G401 (cell line): ENCODE results near the gene NR4A3. TPM values are rescaled to one million over a fixed set of nuclear protein-coding genes. Genes with fewer than 3 reads are reported as not detected.
"Not testable (repeated sequence)": the region's sequence is repeated elsewhere in the genome, so short reads cannot be mapped to it uniquely, and the experiment has no call there.

Source experiments
- DNase-seq: peaks from one replicate; pipeline ENCODE4 v3.0.0-alpha.2; 2015; ENCODE audit warnings: low spot score
- in situ Hi-C: cut with HindIII; loops from 2 replicates; pipeline ENCODE4 v1.10.0; 2016; ENCODE audit warnings: low sequenced_read_pairs, mixed read lengths
- total RNA-seq: library from RNA; depleted of rRNA; stranded (reverse); fragments of >200 nt; shearing (Covaris generic); gene quantifications from 2 replicates; pipeline ENCODE4 v1.2.3, GENCODE V29; 2014; rRNA removed

The NR4A3 gene
- total RNA-seq, result not detected in 2 replicates

DNA sequence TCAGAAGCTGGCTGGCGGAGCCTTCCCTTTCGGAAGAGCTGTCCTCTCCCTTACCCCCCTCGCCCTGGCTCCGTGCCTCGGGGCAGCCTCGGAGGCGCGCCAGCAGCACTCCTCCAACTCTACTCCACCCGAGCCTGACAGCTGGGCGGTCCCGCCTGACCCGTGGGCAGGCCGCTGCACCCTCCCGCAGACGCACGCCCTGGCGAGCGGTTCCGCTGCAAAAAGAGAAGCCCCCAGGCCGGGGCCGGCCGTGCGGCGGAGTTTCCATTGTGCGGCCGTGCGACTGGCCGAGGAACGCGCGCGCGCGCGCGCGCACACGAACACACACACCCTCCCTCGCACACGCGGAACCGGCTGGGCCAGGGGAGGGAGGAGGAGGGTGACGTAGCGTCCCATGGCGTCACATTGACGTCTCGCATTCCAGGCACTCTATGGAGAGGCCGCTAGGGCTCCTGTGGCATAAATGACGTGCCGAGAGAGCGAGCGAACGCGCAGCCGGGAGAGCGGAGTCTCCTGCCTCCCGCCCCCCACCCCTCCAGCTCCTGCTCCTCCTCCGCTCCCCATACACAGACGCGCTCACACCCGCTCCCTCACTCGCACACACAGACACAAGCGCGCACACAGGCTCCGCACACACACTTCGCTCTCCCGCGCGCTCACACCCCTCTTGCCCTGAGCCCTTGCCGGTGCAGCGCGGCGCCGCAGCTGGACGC is at the start of gene NR4A3:
TSS of gene NR4A3 (plus strand) at position 490 of the 713 bp plus-strand sequence. CDS start 6,158 bp downstream, outside the sequence.
- DNase-seq, result peak; percentile 98
- in situ Hi-C loops, result no loop called here

DNA sequence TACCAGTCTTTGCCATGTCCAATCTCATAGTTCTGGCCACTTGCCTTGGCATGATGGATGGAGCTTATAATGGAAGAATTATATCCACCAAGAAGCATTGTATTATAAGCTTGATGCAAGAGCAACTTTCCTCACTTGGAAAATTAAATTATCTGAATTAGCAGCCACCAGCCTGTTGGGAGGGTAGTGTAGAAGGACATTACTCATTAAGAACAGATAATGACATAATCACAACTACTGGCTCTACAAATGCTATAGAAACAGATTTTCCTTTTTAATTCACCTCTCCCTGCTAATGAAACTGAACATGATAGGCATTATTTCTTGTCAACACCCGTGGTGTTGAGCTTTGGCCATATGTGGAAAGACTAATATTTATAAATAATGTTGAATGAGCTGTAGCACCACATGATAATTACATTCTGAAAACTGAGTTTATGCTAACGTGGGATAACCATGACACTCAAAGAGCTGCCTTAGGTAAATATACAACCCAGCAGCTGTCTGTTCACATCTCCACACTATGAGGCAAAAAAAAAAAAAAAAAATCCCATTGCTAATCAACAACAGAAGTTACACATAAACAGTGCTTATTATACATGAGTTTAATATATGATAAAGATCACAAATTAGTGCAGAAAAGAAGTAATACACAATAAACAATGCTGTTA is 48.1 kb upstream of the NR4A3 start:
- in situ Hi-C loops, result no loop called here
- no peak for DNase-seq

DNA sequence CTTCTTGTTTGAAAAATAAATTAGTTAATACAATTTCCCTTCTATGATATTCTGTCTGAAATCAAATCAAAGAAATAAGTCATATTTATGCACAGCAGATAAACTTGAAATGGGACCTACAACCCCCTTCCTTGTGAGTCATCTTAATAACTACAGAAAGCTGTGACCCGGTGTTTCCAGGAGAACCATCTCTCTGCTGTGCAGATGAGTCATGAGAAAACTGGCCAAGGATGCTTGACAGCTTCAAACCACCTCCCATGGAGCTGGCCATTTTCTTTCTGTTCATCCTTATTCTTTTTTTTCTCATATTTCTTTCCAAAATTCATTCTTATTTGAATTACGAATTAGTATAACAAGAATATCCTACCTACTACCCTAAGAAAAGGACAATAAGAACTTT is 43.4 kb upstream of the NR4A3 start:
- no peak for DNase-seq
- in situ Hi-C loops, result no loop called here

DNA sequence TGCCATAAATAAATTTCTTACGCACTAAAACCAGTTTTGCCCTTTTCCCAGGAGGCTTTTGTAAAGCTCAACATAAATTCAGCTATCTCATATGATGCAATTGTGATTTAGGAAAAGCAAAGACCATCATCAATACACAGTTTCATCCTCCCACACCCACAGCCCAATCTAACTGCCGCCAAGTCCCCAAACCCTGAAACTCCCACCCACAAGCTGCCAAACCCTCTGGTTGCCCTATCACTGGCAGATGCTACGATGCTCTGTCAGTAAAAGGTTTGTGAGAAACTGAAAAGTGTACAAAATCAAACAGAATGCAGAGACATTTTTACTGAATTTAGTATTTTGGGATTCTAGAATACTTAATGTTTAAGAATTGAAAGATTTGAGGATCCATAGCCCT is 42.8 kb upstream of the NR4A3 start:
- no peak for DNase-seq
- in situ Hi-C loops, result no loop called here

DNA sequence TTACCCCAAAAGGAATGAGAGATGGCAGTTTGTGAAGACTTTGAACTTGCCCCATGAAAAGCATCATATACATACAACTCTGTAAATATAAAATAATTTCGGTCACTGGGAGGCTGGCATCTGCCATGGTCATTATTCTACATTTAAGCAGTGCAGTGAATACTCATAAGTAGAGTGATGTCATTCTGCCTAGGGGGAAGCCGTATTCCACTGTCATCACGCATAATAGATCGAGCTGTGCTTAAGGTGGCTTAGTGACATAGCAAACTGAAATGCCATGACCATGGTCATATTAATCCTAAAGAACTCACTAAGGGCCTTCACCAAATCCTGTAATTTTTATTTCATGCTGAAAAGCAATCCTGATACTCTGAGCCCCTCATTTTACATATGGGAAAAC is 42.4 kb upstream of the NR4A3 start:
- no peak for DNase-seq
- in situ Hi-C loops, result no loop called here

DNA sequence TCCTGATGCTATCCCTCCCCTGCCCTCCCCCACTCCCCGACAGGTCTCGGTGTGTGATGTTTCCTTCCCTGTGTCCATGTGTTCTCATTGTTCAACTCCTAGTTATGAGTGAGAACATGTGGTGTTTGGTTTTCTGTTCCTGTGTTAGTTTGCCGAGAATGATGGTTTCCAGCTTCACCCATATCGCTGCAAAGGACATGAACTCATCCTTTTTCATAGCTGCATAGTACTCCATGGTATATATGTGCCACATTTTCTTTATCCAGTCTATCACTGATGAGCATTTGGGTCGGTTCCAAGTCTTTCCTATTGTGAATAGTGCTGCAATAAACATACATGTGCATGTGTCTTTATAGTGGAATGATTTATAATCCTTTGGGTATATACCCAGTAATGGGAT is 39.3 kb upstream of the NR4A3 start:
- in situ Hi-C loops, DNase-seq: not testable (repeated sequence)

DNA sequence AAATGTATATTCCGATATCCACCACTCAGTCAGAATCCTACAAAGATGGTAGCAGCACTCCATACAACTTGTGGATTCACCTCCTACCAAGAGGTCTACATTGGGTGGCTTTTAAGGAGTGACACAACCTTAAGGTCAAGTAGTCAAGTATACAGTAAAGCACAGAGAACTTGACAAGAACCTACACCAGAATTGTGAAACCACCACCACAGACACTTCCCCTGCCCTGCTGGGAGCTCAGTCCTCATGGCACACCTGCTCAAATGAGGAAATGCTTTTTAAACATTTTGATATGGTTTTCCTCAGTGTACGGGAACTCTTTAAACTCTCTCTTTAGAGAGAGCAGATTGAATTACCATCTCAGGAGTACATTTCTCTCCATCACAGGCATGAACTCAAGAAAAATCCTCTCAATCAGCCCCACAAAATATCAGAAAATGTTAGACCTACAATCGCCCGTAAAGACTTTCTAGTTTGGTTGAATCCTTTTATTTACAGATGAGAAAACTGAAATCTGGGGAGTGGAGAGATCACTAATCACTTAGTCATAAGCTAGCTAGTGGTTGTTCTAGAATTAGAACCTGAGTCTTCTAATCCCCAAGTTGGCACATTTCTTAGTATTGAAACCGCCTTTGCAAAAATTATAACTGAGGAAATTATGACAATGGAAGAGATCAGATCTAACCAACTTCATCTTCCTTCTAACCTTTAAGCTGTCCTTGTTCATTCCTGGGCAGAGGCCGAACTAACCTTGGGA is 38.5 kb upstream of the NR4A3 start:
- in situ Hi-C loops, result no loop called here
- no peak for DNase-seq

DNA sequence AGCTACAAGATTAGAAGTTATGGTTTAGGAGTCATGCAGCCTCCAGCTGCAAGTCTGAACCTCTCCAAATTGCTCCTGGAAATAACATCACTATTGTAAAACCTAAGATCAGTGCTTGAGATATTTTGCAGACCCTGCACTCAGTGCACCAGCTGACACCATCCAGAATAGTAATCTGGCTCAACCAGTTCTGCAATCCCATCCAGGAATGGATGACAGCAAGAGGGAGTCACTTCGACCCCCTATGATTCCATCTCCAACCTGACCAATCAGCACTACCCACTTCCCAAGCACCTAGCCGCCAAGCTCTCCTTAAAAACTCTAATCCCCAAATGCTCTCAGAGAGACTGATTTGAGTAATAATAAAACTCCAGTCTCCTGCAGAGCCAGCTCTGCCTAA is 37.9 kb upstream of the NR4A3 start:
- in situ Hi-C loops, result no loop called here
- no peak for DNase-seq

DNA sequence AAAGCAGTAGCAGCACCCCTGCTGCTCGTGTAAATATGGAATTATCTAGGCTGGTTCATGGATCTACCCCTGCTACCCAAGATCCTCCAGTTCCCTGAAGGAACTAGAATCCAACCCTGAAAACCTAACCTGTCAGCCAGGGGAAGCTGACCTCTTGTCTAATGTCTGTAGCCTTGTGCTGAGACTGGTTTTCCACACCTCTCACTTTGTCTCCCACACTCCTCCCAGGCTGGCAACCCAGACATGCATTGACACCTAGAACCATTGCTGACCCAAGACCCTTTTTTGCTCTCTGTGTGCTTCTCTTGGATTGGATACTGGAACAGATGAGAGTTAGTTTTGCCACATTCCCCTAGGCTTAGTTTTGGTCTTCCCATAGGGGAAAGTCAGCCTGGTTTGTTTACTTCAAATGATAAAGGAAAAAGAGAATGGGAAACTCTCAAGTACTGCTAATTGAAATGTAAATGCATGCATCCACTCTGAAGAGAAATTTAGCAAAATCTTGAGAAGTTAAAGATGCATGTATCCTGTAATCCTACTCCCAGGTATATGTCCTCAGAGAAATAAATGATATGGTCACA is 36.6 kb upstream of the NR4A3 start:
- no peak for DNase-seq
- in situ Hi-C loops, result no loop called here

DNA sequence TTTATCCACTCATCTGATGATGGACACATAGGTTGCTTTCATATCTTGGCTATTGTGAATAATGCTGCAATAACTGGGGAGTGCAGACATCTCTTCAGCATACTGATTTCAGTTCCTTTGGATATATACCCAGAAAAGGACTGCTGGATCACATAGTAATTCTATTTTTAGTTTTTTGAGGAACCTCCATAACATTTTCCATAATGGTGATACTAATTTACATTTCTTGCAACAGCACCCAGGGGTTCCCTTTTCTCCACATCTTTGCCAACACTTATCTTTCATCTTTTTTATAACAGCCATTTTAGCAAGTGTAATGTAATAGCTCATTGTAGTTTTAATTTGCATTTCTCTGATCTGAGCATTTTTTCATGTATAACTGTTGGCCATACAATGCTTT is 34.1 kb upstream of the NR4A3 start:
- DNase-seq, result no peak
- in situ Hi-C loops, result no loop called here

DNA sequence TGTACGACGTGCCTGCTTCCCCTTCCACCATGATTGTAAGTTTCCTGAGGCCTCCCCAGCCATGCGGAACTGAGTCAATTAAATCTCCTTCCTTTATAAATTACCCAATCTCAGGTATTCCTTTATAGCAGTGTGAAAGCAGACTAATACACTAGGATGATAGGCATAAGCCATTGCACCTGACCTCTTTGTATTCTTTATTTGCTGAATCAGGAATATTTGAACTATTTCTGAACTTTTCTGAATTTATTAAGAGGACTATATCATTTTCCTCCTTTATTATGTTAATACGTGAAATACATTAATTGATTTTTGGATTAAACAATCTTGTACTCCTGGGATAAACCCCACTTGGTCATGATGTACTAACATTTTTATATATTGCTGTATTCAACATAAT is 28.2 kb upstream of the NR4A3 start:
- DNase-seq, result no peak
- in situ Hi-C loops, result no loop called here

DNA sequence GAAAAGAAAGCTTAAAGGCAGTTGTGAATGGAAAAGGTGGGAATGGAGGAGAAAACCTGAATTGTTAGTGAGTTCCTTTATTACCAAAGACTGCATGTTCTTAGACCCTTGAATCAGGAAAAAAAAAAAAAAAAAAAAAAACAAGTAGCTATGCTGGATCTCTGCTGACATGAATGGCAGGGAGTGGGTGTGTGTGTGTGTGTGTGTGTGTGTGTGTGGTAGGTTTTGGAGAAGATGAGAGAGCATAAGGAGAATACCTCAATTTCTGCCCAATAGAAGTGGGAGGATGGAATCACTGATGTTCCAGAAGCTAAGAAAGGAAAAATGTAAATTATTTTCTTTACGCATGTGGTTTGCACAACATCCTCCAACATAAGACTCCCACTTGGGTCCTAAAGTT is 25.5 kb upstream of the NR4A3 start:
- DNase-seq, result no peak
- in situ Hi-C loops, result no loop called here

DNA sequence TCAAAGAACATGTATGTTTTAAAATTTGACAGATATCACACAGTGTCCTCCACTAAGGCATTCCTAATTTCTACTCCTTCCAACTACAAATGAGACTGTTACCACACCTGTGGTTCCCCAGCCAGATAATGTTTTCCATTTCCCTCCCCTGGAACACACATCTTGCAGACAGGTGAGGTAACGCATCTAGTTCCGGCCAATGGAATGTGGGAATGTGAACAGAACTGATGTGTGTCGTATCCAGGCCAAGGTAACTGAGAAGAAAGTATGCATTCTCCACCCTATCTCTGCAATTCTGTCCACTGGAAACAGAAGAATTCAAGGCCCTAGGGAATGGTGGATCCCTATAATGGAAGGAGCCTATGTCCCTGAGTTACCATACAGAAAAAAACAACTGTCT is 19.9 kb upstream of the NR4A3 start:
- DNase-seq, result no peak
- in situ Hi-C loops, result no loop called here

DNA sequence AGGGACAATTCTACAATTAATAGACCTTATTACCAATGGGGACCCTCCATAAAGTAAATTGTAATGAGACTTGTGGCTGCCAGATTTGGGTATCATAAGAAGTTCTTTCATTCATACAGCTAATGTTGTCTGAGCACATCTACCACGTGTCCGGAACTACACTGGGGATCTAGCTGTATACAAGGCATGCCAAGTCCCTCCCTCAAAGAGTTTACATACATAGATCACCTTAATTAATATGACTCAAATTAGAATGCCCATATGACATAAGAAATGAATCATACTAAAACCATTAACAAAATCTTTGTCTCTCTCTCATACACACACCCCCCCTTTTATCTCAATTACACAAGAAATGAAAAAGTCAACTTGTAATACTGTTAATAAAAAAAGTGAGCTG is 18.0 kb upstream of the NR4A3 start:
- in situ Hi-C loops, result no loop called here
- no peak for DNase-seq

DNA sequence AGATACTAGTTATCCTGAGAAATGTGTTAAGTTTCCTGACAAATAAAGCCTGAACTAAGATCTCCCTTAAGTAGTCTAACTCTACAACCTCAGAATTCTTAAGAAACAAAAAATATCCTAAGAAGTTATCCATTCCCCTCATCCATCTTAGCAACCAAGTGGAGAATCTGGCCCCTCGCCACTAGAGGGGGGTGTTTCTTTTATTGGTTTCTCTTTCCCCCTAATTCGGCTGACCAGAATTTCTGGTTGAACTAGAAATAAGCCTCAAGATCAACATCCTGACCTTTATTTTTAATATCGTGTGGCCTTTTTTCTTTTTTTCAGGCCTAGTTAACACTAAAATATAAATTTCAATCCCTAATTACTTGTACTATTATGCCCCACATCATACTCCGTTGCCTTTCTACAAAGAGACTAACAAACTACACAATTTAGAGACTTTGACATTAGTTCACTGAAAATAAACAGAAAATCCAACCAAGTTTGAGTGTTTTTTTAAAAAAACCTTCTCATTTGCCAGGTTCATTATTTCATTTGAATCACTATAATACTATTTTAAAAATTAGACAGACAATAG is 14.3 kb upstream of the NR4A3 start:
- DNase-seq, result peak; percentile 51
- in situ Hi-C loops, result no loop called here

DNA sequence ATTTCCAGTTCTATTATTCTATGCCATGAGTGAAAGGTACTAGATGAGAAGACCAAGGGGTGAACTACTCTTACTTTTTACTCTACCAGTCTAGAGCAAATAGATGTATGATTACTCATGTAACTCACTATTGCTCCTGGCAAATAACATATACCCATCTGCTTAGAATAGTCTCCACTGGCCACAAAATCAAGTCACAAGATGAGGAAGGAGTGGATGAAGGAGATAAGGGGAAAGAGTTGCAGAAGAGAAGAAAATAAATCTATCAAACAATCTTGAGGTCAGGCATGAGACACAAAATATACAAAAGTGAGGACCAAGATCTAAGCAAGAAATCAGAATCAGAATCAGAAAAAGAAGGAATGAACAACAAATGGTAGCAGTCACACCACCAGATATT is 13.7 kb upstream of the NR4A3 start:
- DNase-seq, result no peak
- in situ Hi-C loops, result no loop called here

DNA sequence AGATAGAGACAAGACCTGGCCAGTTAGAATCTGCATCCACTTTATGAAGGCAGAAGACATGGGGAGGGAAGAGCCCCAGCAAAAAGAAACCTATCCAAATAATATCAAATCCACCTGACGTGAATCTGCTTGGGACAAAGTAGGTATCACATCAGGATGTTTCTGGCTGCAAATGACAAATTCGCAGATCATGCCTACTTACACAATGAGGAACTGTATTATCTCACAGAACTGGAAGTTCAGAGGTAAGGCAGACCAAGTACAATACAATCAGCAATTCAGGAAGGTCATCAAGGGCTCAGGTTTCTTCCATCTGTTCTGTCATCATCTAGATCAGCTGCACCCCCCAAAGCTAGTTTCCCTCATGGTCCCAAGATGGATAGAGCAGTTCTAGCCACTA is 13.2 kb upstream of the NR4A3 start:
- no peak for DNase-seq
- in situ Hi-C loops, result no loop called here

DNA sequence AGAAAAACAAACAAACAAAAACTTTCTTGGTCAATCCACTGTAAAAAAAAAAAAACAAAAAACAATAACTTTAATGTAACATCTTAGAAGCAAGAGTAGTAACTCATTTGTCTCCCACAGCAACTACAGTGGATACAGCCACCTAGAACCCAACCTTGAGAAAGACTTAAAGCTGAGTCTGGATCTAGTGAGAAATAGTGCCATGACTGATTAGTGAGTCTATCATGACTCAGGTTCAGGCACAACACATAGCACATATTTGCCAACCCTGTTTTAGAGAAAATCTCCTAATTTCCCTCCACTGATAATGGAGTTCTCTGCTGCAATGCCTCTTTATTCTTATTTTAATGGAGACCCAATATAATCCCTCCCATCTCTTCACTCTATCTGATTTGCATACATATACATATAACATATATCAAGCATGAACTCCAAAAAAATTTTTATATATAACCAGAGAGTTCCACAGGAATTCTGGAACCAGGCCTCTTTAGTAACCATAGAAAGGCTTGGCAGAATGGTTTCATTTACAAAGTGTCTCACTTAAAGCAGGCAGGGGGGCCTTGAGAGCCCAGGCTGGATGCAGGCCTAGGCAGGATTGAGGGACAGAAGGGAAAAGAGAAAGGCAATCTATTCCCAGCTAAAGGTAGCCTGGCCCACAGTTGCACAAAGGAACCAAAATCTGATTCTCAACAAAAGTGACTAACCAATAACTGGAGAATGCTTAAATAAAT is 11.9 kb upstream of the NR4A3 start:
- DNase-seq, result no peak
- in situ Hi-C loops, result no loop called here

DNA sequence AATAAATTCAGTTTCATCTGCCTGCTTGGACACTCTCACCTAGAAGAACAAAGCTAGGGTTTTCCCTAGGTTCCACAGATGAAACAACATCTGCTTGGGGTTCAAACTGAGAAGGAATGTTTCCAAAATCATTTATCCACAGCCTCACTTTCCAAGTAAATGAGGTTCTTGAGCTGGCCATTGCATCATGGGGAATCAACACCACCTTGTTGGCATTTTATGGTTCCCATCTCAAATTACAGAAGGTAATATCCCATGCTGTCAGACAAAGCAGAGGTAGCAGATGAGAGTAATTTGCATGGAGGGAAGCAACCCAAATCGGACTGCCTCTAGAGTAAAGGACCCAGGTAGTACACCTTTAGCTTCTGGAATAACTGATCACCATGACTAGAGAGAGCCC is 10.5 kb upstream of the NR4A3 start:
- DNase-seq, result no peak
- in situ Hi-C loops, result no loop called here
